Activated T-cell treated with anti-CD3 and anti-CD28 coated beads for 48 hours (primary cell): ENCODE measurements around the gene GRIN2D.

ENCODE experiments used
- DNase-seq: peaks from one replicate; pipeline ENCODE4 v3.0.0-alpha.2; 2020; ENCODE audit warnings: low read depth

The GRIN2D gene

GRCh38 chr19:48393559-48394330, at the start of gene GRIN2D:
GRIN2D (plus strand) TSS chr19:48393668; CDS start chr19:48398393, 4,725 bp downstream.
- no peak for DNase-seq

- no peak for DNase-seq
Observed at GRCh38 chr19:48344892-48345291, 48.6 kb upstream of the GRIN2D start.

GRCh38 chr19:48346191-48346590, 47.3 kb upstream of the GRIN2D start:
- DNase-seq: no peak

DNA sequence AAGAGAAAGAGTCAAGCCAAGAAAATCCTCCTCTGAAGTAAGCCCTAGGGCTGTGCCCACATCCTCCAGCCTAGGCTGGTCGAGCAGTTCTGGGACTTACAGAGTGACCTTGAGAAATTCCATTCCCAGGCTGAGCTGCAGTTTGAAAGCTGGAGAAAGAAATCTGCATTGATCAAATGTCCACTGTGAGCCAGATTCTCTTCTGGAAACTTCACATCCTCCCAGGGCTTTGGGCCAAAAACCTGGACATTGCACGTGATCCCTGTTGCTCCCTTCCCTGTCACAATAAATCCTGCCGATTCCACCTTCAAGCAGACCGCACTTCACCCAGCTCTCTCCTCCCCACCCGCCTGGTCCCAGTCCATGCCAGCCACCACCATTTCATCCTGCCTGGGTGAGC, 45.4 kb upstream of the GRIN2D start:
- DNase-seq: no peak

DNA sequence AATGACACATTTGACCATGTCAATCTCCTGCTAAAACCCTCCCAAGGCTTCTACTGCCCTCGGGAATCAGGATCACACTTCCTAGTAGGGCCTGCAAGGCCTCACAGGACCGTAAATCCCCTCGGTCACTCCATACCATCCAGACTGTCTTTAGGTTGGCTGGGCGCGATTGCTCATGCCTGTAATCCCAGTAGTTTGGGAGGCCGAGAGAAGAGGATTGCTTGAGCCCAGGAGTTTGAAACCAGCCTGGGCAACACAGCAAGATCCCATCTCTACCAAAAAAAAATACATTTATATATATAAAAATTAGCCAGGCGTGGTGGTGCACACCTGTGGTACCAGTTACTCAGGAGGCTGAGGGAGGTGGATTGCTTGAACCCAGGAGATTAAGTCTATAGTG, 44.7 kb upstream of the GRIN2D start:
- DNase-seq: no peak

DNA sequence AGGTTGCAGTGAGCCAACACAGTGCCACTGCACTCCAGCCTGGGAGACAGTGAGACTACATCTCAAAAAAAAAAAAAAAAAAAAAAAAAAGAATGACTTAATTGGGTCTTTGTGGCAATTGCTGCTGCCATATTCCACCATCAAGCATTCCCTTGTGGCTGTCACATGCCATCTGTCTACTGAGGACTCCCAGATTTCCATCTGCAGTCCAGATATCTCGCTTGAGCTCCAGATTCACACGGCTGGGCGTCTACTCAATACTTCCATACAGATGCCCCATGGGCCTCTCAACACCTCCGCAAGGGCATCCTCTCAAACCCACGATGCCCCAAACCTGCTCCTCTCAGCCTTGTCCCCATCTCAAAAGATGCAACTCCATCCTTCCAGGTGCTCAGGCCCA, 42.6 kb upstream of the GRIN2D start:
- no peak for DNase-seq

GRCh38 chr19:48351341-48351752, 42.1 kb upstream of the GRIN2D start:
- peak; percentile 78 for DNase-seq

DNA sequence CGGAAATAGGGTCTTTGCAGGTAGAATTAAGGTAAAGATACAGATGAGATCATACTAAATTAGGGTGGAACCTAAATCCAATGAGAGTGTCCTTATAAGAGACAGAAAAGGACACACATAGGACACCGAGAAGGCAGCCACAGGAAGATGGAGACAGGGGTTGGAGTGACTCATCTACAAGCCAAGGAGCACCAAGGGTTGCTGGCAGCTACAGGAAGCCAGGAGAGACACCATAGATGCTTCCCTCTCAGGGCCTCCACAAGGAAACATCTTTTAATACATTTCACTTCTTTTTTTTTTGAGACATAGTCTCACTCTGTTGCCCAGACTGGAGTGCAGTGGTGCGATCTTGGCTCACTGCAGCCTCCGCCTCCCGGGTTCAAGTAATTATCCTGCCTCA, 39.8 kb upstream of the GRIN2D start:
- no peak for DNase-seq

DNA sequence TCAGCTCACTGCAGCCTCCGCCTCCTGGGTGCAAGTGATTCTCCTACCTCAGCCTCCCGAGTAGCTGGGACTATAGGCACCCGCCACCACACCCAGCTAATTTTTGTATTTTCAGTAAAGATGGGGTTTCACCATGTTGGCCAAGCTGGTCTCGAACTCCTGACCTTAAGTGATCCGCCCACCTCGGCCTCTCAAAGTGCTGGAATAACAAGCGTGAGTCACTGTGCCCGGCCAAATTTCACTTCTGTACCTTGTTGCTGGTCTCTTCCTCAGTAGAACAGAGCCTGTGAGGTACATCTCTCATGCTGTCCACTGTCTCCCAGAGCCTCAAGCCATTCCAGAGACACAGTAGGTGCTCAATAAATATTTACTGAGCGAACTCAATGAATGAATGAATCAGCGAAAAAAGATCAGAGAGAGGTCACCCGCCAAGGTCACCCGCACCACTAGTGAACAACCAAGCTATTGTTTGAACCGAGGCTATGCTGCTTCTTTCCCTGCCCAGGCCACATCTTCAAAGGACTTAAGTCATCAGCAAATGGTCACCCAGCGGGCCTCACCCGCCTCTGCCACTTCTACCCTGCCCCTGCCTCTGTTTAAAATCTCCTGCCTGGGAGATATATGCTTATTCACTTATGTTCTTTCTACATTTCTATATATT, 39.0 kb upstream of the GRIN2D start:
- no peak for DNase-seq

GRCh38 chr19:48355365-48355954, 38.0 kb upstream of the GRIN2D start:
- no peak for DNase-seq

DNA sequence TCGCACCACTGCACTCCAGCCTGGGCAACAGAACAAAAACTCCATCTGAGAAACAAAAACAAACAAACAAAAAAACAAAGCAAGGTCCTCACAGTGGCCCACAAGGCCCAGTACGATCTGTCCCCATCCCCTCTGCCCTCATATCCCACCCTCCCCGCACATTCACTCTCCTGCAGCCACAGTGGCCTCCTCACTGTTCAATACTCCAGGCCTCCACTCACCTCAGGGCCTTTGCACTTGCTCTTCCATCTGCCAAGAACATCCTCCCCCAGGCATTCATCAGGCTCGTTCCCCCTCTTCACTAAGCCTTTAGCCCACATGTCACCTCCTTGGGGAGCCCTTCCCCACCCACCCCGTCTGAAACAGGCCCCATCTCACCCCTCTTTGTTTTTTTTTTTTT, 34.3 kb upstream of the GRIN2D start:
- DNase-seq: no peak

GRCh38 chr19:48361912-48362311, 31.6 kb upstream of the GRIN2D start:
- no peak for DNase-seq

- DNase-seq: peak; percentile 87
Observed at GRCh38 chr19:48362716-48363499, 30.6 kb upstream of the GRIN2D start.

DNA sequence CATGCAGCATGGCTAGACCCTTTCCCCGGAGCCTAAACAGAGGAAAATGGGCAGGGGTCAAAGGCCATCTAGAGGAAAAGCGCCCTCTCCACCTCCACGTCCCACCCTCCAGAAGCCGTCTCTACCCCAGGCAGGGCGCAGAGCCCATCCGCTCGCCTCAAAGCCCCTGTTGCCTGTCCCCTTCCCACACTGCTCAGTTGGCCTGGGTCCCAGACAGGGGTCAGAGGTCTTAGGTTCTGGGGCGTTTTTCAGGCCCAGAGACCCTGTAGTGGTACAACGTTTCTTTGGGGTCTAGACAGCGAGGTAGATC, 30.0 kb upstream of the GRIN2D start:
- no peak for DNase-seq

DNA sequence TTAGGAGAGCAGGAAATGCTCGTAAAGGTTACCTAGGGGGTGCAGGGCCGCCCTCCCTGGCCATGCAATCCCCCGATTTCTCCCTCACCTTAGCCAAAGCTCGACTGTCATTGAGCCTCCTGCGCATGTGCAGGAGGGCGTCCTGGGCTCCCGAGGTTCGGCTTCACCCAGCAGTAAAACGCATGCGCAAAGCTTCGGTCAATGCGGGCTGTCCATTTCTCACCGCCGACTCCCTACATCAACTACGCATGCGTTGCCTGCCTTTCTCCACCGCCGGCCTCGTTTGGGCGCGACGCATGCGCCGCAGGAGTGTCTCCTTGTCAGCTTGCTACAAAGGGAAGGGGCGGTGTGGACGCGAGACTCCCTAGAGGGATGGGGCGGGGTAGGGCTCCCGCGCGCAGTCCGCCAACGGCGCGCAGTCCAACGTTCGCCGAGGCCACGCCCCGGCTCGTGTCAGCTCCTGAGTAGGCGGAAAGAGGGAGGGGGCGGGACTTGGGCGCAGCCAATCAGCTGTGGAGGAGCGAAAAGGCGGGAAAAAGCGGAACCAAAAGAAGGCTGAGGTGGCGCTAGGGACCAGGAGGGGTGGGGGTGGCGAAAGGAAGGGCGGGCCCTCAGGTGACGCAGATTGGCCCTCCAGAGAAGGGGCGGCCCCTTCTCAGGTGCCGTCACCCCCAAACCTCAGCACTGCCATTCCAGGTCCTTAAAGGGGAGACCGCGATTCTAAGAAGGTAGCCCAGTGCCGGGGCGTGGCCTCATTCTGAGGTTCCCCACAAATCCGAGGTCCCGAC, 29.5 kb upstream of the GRIN2D start, which contains the start of the genes SYNGR4 and TMEM143:
Gene SYNGR4 (plus strand): TSS at position 558 of the 788 bp plus-strand sequence. CDS start 1,476 bp downstream, outside the sequence.
Gene TMEM143 (minus strand): TSS at position 131 of the 788 bp plus-strand sequence. CDS start 20 bp downstream, at position 111.
- DNase-seq: peak; percentile 97

- no peak for DNase-seq
Observed at GRCh38 chr19:48364598-48365348, 28.7 kb upstream of the GRIN2D start.

- no peak for DNase-seq
Observed at GRCh38 chr19:48365602-48366001, 27.9 kb upstream of the GRIN2D start.

DNA sequence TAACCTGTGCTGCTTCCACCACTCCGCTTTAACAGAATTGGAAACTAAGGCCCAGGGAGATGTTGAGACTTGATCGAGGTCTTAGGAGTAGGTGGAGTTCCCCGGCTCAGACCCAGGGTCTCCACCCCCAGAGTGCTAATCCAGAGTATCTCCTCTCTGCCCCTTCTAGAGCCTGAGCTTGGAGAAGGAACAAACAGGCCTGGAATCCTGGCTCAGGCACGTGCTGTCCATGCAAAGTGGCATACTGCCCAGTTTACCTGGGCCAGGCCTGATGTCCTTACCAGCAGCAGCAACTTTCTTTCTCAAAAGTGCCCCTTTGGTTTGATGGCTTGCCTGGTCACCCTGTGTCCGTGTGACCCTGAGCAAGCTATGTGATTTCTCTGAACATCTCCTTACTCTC, 25.6 kb upstream of the GRIN2D start:
- no peak for DNase-seq

DNA sequence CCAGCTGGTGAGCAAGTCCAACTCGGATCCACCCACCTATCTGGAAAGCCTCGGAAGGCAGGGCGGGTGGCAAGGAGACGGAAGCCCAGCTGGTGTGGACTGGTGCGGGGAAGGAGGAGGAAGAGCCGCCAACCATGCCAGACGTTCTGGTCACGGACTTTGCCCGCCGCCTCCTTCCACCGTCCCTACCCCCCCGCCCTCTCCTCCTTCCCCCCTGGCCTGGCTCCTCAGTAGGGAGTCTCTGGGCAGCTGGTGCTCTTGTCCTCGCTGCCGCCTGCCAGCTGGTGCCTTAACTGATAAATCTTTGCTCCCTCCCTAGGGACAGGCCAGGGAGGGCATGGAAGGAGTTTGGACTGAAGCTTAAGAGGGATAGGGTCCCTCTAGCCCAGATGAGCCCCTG, 24.5 kb upstream of the GRIN2D start:
- no peak for DNase-seq

GRCh38 chr19:48370955-48371354, 22.5 kb upstream of the GRIN2D start:
- no peak for DNase-seq

DNA sequence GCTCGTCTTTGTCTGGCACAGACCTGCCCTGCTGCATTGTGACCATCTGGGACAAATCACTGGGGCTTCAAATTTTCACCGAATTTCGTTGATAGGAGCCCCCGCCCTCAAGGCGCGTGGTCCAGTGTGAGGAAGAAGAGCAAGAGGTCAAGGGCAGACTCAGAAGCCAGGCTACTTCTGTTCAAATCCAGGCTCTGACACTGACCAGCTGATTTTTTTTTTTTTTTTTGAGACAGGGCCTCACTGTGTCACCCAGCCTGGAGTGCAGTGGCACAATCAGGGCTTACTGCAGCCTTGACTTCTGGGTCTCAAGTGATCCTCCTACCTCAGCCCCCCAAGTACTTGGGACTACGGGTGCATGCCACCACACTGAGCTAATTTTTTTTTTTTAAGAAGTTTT, 22.1 kb upstream of the GRIN2D start:
- DNase-seq: no peak
